A673 (cell line): ENCODE data around the gene SKP1. TPM values are rescaled to one million over a fixed set of nuclear protein-coding genes. Genes with fewer than 3 reads are reported as not detected.

ENCODE experiments used
- BruUV-seq: library from RNA; stranded (reverse); fragments of 400-500 nt; replicated peaks from 2 replicates; lab custom pipeline; 2021; lab: Mats Ljungman, UMichigan
- CTCF ChIA-PET: fragments of 300-600 bp; sonication (Branson Sonifier 250); formaldehyde crosslinking; loops from one replicate; lab custom pipeline; 2022; ENCODE audit warnings: antibody characterized with exemption; lab: Charles Lee
- POLR2A ChIA-PET: fragments of 300-600 bp; sonication (Branson Sonifier 250); formaldehyde crosslinking; loops from one replicate; lab custom pipeline; 2022; ENCODE audit warnings: antibody characterized with exemption; ENCODE audit not compliant: low non-redundant PET; lab: Charles Lee
- DNase-seq: peaks from one replicate; pipeline ENCODE4 v3.0.0-alpha.2; 2015; ENCODE audit warnings: low spot score
- H3K27ac ChIP-seq: fragments of 200-600 bp; sonication (generic); 2 replicates; pipeline ENCODE4 v1.5.1; 2016; ENCODE audit warnings: mixed run types, low read depth, mild to moderate bottlenecking, mixed read lengths, antibody characterized with exemption, low read length; ENCODE audit not compliant: poor library complexity, severe bottlenecking
- H3K27me3 ChIP-seq: fragments of 200-600 bp; sonication (generic); replicated peaks from 2 replicates; pipeline ENCODE4 v1.6.1; 2017; ENCODE audit warnings: mixed run types, low read depth, mild to moderate bottlenecking, mixed read lengths, antibody characterized with exemption, low read length; ENCODE audit not compliant: insufficient read depth, poor library complexity
- H3K36me3 ChIP-seq: fragments of 200-600 bp; sonication (generic); 2 replicates; pipeline ENCODE4 v1.6.1; 2016; ENCODE audit warnings: mixed run types, mild to moderate bottlenecking, mixed read lengths, antibody characterized with exemption, low read length; ENCODE audit not compliant: insufficient read depth, poor library complexity, severe bottlenecking
- H3K4me1 ChIP-seq: fragments of 200-600 bp; sonication (generic); 2 replicates; pipeline ENCODE4 v1.6.1; 2017; ENCODE audit warnings: mixed run types, mild to moderate bottlenecking, mixed read lengths, antibody characterized with exemption, low read length; ENCODE audit not compliant: insufficient read depth, poor library complexity, severe bottlenecking
- H3K4me3 ChIP-seq: fragments of 200-600 bp; sonication (generic); 2 replicates; pipeline ENCODE4 v1.5.1; 2016; ENCODE audit warnings: low read depth, mixed run types, mild to moderate bottlenecking, mixed read lengths, low read length; ENCODE audit not compliant: poor library complexity, severe bottlenecking
- H3K9me3 ChIP-seq: fragments of 200-600 bp; sonication (generic); 2 replicates; pipeline ENCODE4 v1.6.1; 2016; ENCODE audit warnings: mixed run types, low read depth, mild to moderate bottlenecking, mixed read lengths, antibody characterized with exemption, low read length; ENCODE audit not compliant: poor library complexity, severe bottlenecking
- CTCF ChIP-seq: fragments of 300-800, 200-600 bp; sonication (generic); conservative IDR thresholded peaks from 2 replicates; pipeline ENCODE4 v1.5.1; 2017; ENCODE audit warnings: low read depth, mild to moderate bottlenecking, antibody characterized with exemption, low read length, moderate library complexity, mixed read lengths
- EZH2 ChIP-seq: fragments of 200-600 bp; sonication (generic); IDR thresholded peaks from 2 replicates; pipeline ENCODE4 v1.6.1; 2017; ENCODE audit warnings: borderline replicate concordance, low read depth, mild to moderate bottlenecking, mixed read lengths, antibody characterized with exemption, low read length; ENCODE audit not compliant: poor library complexity, severe bottlenecking
- intact Hi-C: fragments of 100-400 bp; cut with micrococcal nuclease; formaldehyde crosslinking; loops from one replicate; pipeline ENCODE4 v1.10.0; 2022; ENCODE audit not compliant: unreplicated experiment
- total RNA-seq: library from RNA; stranded (reverse); gene quantifications from 2 replicates; pipeline ENCODE4 v1.2.3, GENCODE V29; 2021

SKP1 gene
- total RNA-seq, 1 experiment from 2014 or later: 465 TPM

- no peak overlapping the region for H3K4me3 ChIP-seq
- ChIA-PET CTCF (interaction anchor here (0.6 kb wide), 1 partner anchor 21 kb away, joined by 3 read pairs; no protein-coding TSS in a partner anchor), POLR2A (no interaction called here)
- intact Hi-C loops: no loop called here
- peaks cover 1% of the 10 kb centered on the region for H3K27me3 ChIP-seq
- no peaks in the 10 kb centered on the region for H3K36me3 ChIP-seq
- BruUV-seq: no TSS peak
- H3K9me3 ChIP-seq: no peaks in the 10 kb centered on the region
- no peak for DNase-seq
- H3K4me1 ChIP-seq: no peaks in the 10 kb centered on the region
- no peak overlapping the region for H3K27ac ChIP-seq
- TF ChIP-seq CTCF (no peak), EZH2 (no peak)
Observed at GRCh38 chr5:134120386-134121138, 56.2 kb downstream of the SKP1 start.

DNA sequence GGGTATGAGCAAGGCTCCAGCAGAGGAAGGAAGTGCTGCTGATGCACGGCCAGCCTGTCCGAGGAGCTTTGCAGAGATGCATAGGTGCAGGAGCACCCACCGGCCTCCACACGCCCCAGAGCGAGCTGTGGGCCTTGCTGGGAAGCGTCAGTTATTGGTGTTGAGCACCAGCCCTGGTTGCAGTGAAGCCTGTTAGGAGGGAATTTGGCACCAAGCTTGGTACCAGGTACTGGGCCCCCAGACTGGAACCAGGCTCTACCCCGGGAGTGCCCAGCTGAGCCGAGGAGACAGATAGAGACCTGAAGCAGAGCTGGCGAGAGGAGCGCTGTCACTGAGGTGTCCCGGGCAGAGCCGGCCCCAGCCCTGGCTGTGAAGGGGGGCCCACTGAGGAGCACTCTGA lies 57.0 kb downstream of the SKP1 start:
- CTCF ChIA-PET: no interaction called here
- no peaks in the 10 kb centered on the region for H3K4me1 ChIP-seq
- TF ChIP-seq EZH2 (no peak), CTCF (no peak)
- intact Hi-C loops: no loop called here
- peaks cover 4% of the 10 kb centered on the region for H3K27me3 ChIP-seq
- no peaks in the 10 kb centered on the region for H3K9me3 ChIP-seq
- H3K36me3 ChIP-seq: no peaks in the 10 kb centered on the region
- POLR2A ChIA-PET: no interaction called here
- H3K4me3 ChIP-seq: no peak overlapping the region
- no peak overlapping the region for H3K27ac ChIP-seq
- no peak for DNase-seq
- BruUV-seq: no TSS peak

GRCh38 chr5:134118212-134118835 lies 58.4 kb downstream of the SKP1 start:
- CTCF ChIA-PET: interaction anchor here (1.0 kb wide), 1 partner anchor 79 kb away, joined by 4 read pairs; no protein-coding TSS in a partner anchor

More at GRCh38 chr5:134118212-134118835, 58.4 kb downstream of the SKP1 start:
- POLR2A ChIA-PET: no interaction called here
- H3K4me1 ChIP-seq: peaks cover 3% of the 10 kb centered on the region
- TF ChIP-seq CTCF (no peak), EZH2 (no peak)
- no TSS peak for BruUV-seq
- peaks cover 4% of the 10 kb centered on the region for H3K27me3 ChIP-seq
- no peaks in the 10 kb centered on the region for H3K36me3 ChIP-seq
- no peaks in the 10 kb centered on the region for H3K9me3 ChIP-seq
- DNase-seq: no peak
- H3K27ac ChIP-seq: no peak overlapping the region
- H3K4me3 ChIP-seq: no peak overlapping the region
- intact Hi-C loops: no loop called here
